Right lobe of liver (tissue), 6 donors: Measurements from ENCODE around the gene RIMKLA. TPM values are rescaled to one million over a fixed set of nuclear protein-coding genes. Genes with fewer than 3 reads are reported as not detected.

ENCODE experiments used
- ATAC-seq, 4 donors: fragments of 200-7000 bp; cut with Tn5 transposase; one replicate each; pipeline ENCODE4 v1.9.1; 2020; ENCODE audit warnings: mild to moderate bottlenecking in 4 of 4, moderate library complexity in 4 of 4
- DNase-seq, 3 donors: peaks; one replicate each; pipeline ENCODE4 v3.0.0-alpha.2; 2020
- H3K27ac ChIP-seq, 3 donors: fragments of 200-600 bp; one replicate each; pipeline ENCODE4 v1.8.0; 2022
- H3K27me3 ChIP-seq, 2 donors: fragments of 200-600 bp; one replicate each; pipeline ENCODE4 v1.8.0; 2022
- H3K36me3 ChIP-seq, 4 donors: fragments of 200-600 bp; sonication (generic) in 1 of 4; one replicate each; pipeline versions ENCODE4 v1.5.1 to v1.8.0; 2017 to 2022; ENCODE audit warnings: control low read depth in 1 of 4
- H3K4me1 ChIP-seq, 4 donors: fragments of 200-600 bp; sonication (generic) in 1 of 4; one replicate each; pipeline versions ENCODE4 v1.5.1 to v1.8.0; 2017 to 2022; ENCODE audit warnings: control low read depth in 1 of 4
- H3K4me3 ChIP-seq, 3 donors: fragments of 200-600 bp; one replicate each; pipeline ENCODE4 v1.8.0; 2022
- H3K9me3 ChIP-seq, 4 donors: fragments of 200-600 bp; sonication (generic) in 1 of 4; one replicate each; pipeline versions ENCODE4 v1.5.1 to v1.8.0; 2017 to 2022; ENCODE audit warnings: control low read depth in 1 of 4
- CTCF ChIP-seq, 4 donors: fragments of 200-600 bp in 3 of 4; fragments of 450-650 bp in 1 of 4; IDR thresholded peaks; one replicate each; pipeline versions ENCODE4 v1.5.1 to v1.8.0; 2016 to 2022; ENCODE audit warnings: antibody characterized with exemption in 4 of 4, mild to moderate bottlenecking in 2 of 4
- POLR2A ChIP-seq: fragments of 450-650 bp; IDR thresholded peaks from one replicate; pipeline ENCODE4 v1.6.1; 2017; ENCODE audit warnings: antibody characterized with exemption, mild to moderate bottlenecking
- WGBS: methylation state at CpG from one replicate; pipeline ENCODE4 v1.1.6; 2018; ENCODE audit warnings: low coverage, low lambda C conversion rate; ENCODE audit not compliant: insufficient coverage; ENCODE audit errors: missing lambda C conversion rate; 5-methylcytosine and 5-hydroxymethylcytosine counted together
- intact Hi-C, 2 donors: fragments of 100-400 bp; cut with DNase I; formaldehyde crosslinking; loops; one replicate each; pipeline versions ENCODE4 v1.11.2 to v1.14.1; 2022
- total RNA-seq, 6 experiments: library from RNA; depleted of rRNA in 2 of 6; stranded (reverse); fragments of >200 nt in 2 of 6; fragmentation: NEBNext Ultra II Directional in 3 of 6; extraction: Animal tissue kit (Norgen Biotek cat#: 25700) in 3 of 6; gene quantifications; one replicate each; pipeline versions ENCODE4 v1.1.0 to v1.2.4, GENCODE V29; 2016 to 2023
- donor health status: DM: no; HTN: yes; CAD: no.
- donor health status: DM: no; HTN: no; CAD: no.
- donor health status: DM: no; HTN: no; CAD: no.
- donor health status: DM: no; HTN: yes; CAD: no.
- donor health status: DM: no; HTN: yes; CAD: no.

Gene RIMKLA
- total RNA-seq, 6 experiments from 2014 or later = 0.02 to 0.95 (median 0.15) TPM

- Histone ChIP-seq H3K4me1 (no peaks in the 10 kb centered on the region), H3K27ac (no peak overlapping the region), H3K9me3 (no peaks in the 10 kb centered on the region), H3K27me3 (no peaks in the 10 kb centered on the region), H3K4me3 (no peak overlapping the region), H3K36me3 (no peaks in the 10 kb centered on the region)
- ATAC-seq (peak in 1 of 4 donors; percentile 33), DNase-seq (no peak)
- intact Hi-C loops = no loop called here
- WGBS = 36% methylated on average over 2 of the region's 2 CpGs
- TF ChIP-seq POLR2A = no peak
- TF ChIP-seq CTCF (IDR thresholded peaks at IDR 0.05) = no peak
Observed at GRCh38 chr1:42442662-42443061, 62.1 kb downstream of the RIMKLA start.

GRCh38 chr1:42449256-42449655, 68.7 kb downstream of the RIMKLA start:
- DNase-seq = no peak
- no peaks in the 10 kb centered on the region for H3K9me3 ChIP-seq
- no peak overlapping the region for H3K27ac ChIP-seq
- intact Hi-C loops = no loop called here
- no peaks in the 10 kb centered on the region for H3K27me3 ChIP-seq
- H3K4me1 ChIP-seq = peaks cover 0 to 5% (median 2%) of the 10 kb centered on the region in 4 donors
- no peak for ATAC-seq
- H3K36me3 ChIP-seq = no peaks in the 10 kb centered on the region
- TF ChIP-seq POLR2A = no peak
- no peak for TF ChIP-seq CTCF (IDR thresholded peaks at IDR 0.05)
- H3K4me3 ChIP-seq = no peak overlapping the region

- ATAC-seq (no peak), DNase-seq (no peak)
- no peaks in the 10 kb centered on the region for H3K36me3 ChIP-seq
- H3K4me3 ChIP-seq = no peak overlapping the region
- no peaks in the 10 kb centered on the region for H3K27me3 ChIP-seq
- intact Hi-C loops = no loop called here
- H3K27ac ChIP-seq = no peak overlapping the region
- peaks cover 0 to 11% (median 4%) of the 10 kb centered on the region in 4 donors for H3K4me1 ChIP-seq
- H3K9me3 ChIP-seq = no peaks in the 10 kb centered on the region
- TF ChIP-seq CTCF (IDR thresholded peaks at IDR 0.05) (no peak), POLR2A (no peak)
- 78% methylated on average over 1 of the region's 1 CpG for WGBS
Observed at GRCh38 chr1:42450061-42450460, 69.5 kb downstream of the RIMKLA start.

GRCh38 chr1:42453386-42453785, 72.8 kb downstream of the RIMKLA start:
- WGBS = 94% methylated on average over 4 of the region's 4 CpGs
- intact Hi-C loops = no loop called here
- ATAC-seq (no peak), DNase-seq (no peak)
- Histone ChIP-seq H3K27ac (no peak overlapping the region), H3K27me3 (no peaks in the 10 kb centered on the region), H3K9me3 (no peaks in the 10 kb centered on the region), H3K36me3 (peaks cover 0 to 4% (median under 1%) of the 10 kb centered on the region in 4 donors), H3K4me1 (peaks cover 0 to 24% (median 9%) of the 10 kb centered on the region in 4 donors), H3K4me3 (no peak overlapping the region)
- TF ChIP-seq POLR2A = no peak
- TF ChIP-seq CTCF (IDR thresholded peaks at IDR 0.05) = no peak

- Histone ChIP-seq H3K36me3 (peaks cover 0 to 14% (median 1%) of the 10 kb centered on the region in 4 donors), H3K27me3 (no peaks in the 10 kb centered on the region), H3K9me3 (no peaks in the 10 kb centered on the region), H3K4me3 (no peak overlapping the region), H3K27ac (peak overlapping the region in 1 of 3 donors; percentile 92), H3K4me1 (peaks cover 0 to 24% (median 9%) of the 10 kb centered on the region in 4 donors)
- intact Hi-C loops = no loop called here
- WGBS = 41% methylated on average over 5 of the region's 5 CpGs
- peak in 2 of 4 donors; percentile 37 to 61 for ATAC-seq
- no peak for DNase-seq
- TF ChIP-seq CTCF (IDR thresholded peaks at IDR 0.05) = no peak
- TF ChIP-seq POLR2A = no peak
Observed at GRCh38 chr1:42454403-42454802, 73.8 kb downstream of the RIMKLA start.
